MG63 (cell line): Measurements from ENCODE around the gene ABTB2. TPM values are rescaled to one million over a fixed set of nuclear protein-coding genes. Genes with fewer than 3 reads are reported as not detected.
"Not testable (repeated sequence)": the region's sequence is repeated elsewhere in the genome, so short reads cannot be mapped to it uniquely, and the experiment has no call there.

Experiments used
- DNase-seq: peaks from one replicate; pipeline ENCODE4 v3.0.0-alpha.2; 2020
- H3K27me3 ChIP-seq: fragments of 250-450 bp; sonication (Bioruptor Pico); 2 replicates; pipeline ENCODE4 v1.5.1; 2020; ENCODE audit warnings: mild to moderate bottlenecking, moderate library complexity
- H3K36me3 ChIP-seq: fragments of 250-450 bp; sonication (Bioruptor Pico); 2 replicates; pipeline ENCODE4 v1.5.1; 2020; ENCODE audit warnings: mild to moderate bottlenecking, moderate library complexity
- H3K4me3 ChIP-seq: fragments of 250-450 bp; sonication (Bioruptor Pico); 2 replicates; pipeline ENCODE4 v1.5.1; 2020; ENCODE audit warnings: mild to moderate bottlenecking, moderate library complexity
- H3K9me3 ChIP-seq: fragments of 250-450 bp; sonication (Bioruptor Pico); 2 replicates; pipeline ENCODE4 v1.5.1; 2020; ENCODE audit warnings: mild to moderate bottlenecking, moderate library complexity
- total RNA-seq: library from RNA; depleted of rRNA; stranded (reverse); fragments of >200 nt; shearing (Covaris generic); gene quantifications from 2 replicates; pipeline ENCODE4 v1.2.3, GENCODE V29; 2014; ENCODE audit warnings: low replicate concordance

ABTB2 gene
- total RNA-seq, 1 experiment from 2014 or later: 2.6 TPM

GRCh38 chr11:34252651-34253050 lies 105.2 kb downstream of the ABTB2 start:
- Histone ChIP-seq H3K9me3 (no peaks in the 10 kb centered on the region), H3K36me3 (no peaks in the 10 kb centered on the region)
- DNase-seq: no peak

DNA sequence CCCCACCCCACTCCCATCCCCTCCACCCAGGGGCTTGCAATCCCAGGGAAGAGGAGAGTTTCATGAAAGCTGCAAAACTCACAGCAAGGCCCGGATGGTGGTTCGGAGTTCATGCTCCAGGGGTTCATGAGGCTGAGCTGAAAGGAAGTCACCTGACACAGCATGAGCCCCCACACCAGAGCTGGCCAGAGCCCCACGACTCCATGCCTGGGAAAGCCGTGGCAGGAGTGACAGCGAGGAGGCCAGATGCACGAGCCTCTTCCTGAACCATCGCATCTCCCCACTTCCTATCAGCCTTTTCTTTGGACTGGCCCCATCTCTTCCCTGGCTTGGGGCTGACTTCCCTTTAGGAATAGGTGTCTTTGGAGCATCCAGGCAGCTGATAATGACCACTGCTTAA lies 105.8 kb downstream of the ABTB2 start:
- Histone ChIP-seq H3K27me3 (no peaks in the 10 kb centered on the region), H3K36me3 (no peaks in the 10 kb centered on the region), H3K9me3 (no peaks in the 10 kb centered on the region), H3K4me3 (no peak overlapping the region)
- DNase-seq: no peak

More at GRCh38 chr11:34252651-34253050, 105.2 kb downstream of the ABTB2 start:
- Histone ChIP-seq H3K4me3 (no peak overlapping the region), H3K27me3 (no peaks in the 10 kb centered on the region)

DNA sequence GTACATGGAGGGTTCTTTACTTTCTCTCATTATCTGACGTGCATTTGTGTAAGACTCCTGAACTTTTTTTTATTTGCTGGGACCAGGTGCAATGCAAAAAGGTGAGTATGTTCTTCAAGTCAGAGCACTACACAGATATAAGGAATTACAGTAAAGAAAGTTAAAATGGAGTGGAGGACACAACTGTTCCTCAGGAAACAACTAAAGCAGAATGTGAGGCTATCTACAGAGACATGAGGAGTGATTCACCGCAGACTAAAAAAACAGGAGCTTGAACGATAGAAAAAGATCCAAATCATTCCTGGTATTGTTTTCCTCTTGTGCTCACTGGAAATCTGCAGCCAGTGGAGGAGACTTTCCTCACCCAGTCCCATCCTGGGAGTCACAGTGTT lies 106.2 kb downstream of the ABTB2 start:
- DNase-seq: no peak
- Histone ChIP-seq H3K9me3 (no peaks in the 10 kb centered on the region), H3K27me3 (no peaks in the 10 kb centered on the region), H3K36me3 (no peaks in the 10 kb centered on the region), H3K4me3 (no peak overlapping the region)

- no peak overlapping the region for H3K4me3 ChIP-seq
- peak; percentile 84 for DNase-seq
- no peaks in the 10 kb centered on the region for H3K27me3 ChIP-seq
- H3K36me3 ChIP-seq: no peaks in the 10 kb centered on the region
- H3K9me3 ChIP-seq: no peaks in the 10 kb centered on the region
These were observed 106.8 kb downstream of the ABTB2 start for GRCh38 chr11:34250732-34251588.

GRCh38 chr11:34250211-34250610 lies 107.6 kb downstream of the ABTB2 start:
- DNase-seq: no peak
- Histone ChIP-seq H3K27me3 (no peaks in the 10 kb centered on the region), H3K36me3 (no peaks in the 10 kb centered on the region)

DNA sequence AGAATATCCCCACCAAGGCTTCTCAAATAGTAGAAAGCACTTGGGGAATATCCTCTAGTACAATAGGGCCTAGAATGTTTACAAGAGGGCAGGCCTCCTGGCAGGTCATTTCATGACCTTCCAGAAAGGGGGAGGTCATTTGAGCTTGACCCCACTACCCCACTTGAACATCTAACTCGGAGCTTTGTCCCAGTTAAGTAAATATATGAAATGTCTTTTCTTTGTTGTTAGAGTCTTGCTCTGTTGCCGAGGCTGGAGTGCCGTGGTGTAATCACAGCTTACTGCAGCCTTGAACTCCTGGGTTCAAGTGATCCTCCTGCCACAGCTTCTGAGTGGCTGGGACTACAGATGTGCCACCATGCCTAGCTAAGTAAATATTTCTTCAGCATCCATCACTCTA lies 108.4 kb downstream of the ABTB2 start:
- no peaks in the 10 kb centered on the region for H3K36me3 ChIP-seq
- no peak for DNase-seq

More at GRCh38 chr11:34250211-34250610, 107.6 kb downstream of the ABTB2 start:
- Histone ChIP-seq H3K9me3 (no peaks in the 10 kb centered on the region), H3K4me3 (no peak overlapping the region)

DNA sequence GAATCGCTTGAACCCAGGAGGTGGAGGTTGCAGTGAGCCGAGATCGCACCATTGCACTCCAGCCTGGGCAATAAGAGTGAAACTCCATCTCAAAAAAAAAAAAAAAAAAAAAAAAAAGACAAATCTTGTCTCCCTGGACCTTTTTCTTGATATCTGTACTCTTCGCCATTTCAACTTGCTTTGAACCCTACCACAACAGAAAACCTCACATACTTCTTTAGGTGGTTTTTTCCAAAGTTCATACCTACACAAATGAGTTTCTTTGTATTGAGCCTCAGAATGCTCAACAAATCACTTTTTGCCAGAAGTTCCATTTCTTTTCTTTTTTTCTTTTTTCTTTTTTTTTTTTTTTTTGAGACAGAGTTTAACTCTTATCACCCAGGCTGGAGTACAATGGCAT lies 111.3 kb downstream of the ABTB2 start:
- not testable (repeated sequence) for H3K9me3 ChIP-seq, DNase-seq, H3K36me3 ChIP-seq, H3K27me3 ChIP-seq, H3K4me3 ChIP-seq

More for the DNA sequence above, 108.4 kb downstream of the ABTB2 start:
- Histone ChIP-seq H3K27me3 (no peaks in the 10 kb centered on the region), H3K4me3 (no peak overlapping the region), H3K9me3 (no peaks in the 10 kb centered on the region)

DNA sequence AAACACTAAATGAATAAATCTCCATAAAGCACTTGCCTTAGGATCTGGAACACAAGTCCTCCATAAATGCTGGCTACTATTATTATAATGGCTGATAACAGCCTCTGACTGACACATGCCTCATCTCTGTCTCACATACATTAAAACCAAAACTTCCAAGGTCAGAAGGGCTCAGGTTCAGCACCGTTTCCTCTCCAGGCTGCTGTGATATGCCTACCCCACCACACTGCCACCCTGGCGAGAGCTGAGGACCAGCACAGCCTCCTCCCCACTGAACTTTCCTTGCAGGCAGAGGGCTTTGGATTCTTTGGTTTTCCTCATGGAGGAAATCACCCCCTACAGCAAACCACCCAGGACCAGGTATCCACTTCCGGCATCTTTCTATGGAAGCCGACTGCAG lies 112.8 kb downstream of the ABTB2 start:
- Histone ChIP-seq H3K27me3 (no peaks in the 10 kb centered on the region), H3K9me3 (no peaks in the 10 kb centered on the region; the same call in 1 of the 2 replicates), H3K4me3 (no peak overlapping the region), H3K36me3 (no peaks in the 10 kb centered on the region)
- DNase-seq: no peak

DNA sequence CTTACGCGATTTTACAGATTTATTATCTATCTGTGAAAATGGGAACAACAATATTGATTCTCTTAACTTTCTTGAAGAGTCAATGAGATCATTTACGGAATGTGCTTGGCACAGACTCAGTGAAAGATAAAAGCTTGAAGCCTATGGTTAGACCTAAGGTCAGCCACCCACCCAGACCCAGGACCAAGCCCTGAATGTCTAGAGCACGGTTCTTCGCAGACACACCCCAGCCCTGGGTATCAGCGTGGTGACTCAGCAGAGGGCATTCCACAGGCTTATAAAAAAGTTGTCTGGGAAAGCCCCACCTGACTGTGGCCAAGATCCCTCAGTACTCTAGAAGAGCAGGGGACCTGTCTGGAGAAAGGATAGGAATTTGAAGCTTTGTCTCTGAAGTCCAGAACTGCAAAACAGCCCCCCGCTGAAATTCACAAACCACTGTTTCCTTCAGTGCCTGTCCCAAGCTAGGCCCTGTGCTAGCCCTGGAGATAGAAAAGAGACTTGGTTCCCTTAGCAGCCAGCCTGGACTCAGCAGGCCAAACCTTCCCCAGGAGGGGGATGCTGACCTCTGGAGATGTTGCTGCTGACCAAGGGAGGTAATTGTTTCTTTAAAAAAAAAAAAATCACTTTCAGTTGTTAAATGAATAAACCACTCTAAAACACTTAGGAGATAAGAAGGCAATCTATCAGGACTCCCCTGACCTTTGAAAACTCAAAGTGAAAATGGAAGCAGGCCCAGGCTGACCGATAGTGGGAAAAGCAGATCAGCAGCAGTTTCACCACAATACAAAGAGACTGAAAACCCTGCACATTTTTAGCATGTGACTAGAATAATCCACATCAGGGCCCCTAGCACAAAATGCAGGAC lies 114.0 kb downstream of the ABTB2 start:
- H3K27me3 ChIP-seq: no peaks in the 10 kb centered on the region
- no peaks in the 10 kb centered on the region; the same call in 1 of the 2 replicates for H3K9me3 ChIP-seq
- H3K4me3 ChIP-seq: no peak overlapping the region
- H3K36me3 ChIP-seq: no peaks in the 10 kb centered on the region
- peak; percentile 81 for DNase-seq

DNA sequence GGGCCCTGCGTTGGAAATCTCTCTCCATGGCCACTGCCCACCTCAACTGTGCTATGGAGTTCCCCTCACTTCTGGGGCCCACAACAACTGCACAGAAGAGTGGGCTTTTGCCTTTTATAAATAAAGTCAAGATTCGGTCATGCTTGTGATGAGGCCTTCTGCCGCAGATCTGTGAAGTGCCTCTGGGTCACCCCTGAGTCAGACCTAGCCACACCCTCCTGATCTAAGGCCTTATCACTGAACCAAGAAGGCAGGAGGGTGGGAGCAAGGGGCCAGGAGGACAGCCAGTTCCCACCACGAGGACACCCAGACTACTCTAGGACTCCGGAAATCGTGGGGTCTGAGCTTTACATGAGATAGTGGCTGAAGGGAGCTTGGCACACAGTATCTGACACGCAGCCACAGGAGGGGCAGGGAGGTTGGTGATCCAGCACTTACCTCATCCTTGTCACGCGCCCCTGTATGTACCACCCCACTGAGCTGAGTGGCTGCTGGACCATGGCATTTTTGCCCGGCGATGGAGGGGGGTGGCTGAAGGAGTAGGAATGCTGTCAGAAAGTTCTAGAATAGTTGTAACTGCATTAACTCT lies 115.7 kb downstream of the ABTB2 start:
- H3K4me3 ChIP-seq: no peak overlapping the region
- no peaks in the 10 kb centered on the region for H3K36me3 ChIP-seq
- no peaks in the 10 kb centered on the region; the same call in 1 of the 2 replicates for H3K9me3 ChIP-seq
- H3K27me3 ChIP-seq: no peaks in the 10 kb centered on the region
- no peak for DNase-seq

GRCh38 chr11:34240150-34240494 lies 117.7 kb downstream of the ABTB2 start:
- Histone ChIP-seq H3K36me3 (no peaks in the 10 kb centered on the region), H3K4me3 (no peak overlapping the region), H3K27me3 (no peaks in the 10 kb centered on the region), H3K9me3 (no peaks in the 10 kb centered on the region; the same call in 1 of the 2 replicates)
- no peak for DNase-seq

- H3K27me3 ChIP-seq: no peaks in the 10 kb centered on the region
- no peaks in the 10 kb centered on the region; the same call in 1 of the 2 replicates for H3K9me3 ChIP-seq
- no peak overlapping the region for H3K4me3 ChIP-seq
- no peaks in the 10 kb centered on the region for H3K36me3 ChIP-seq
- no peak for DNase-seq
These were observed 118.2 kb downstream of the ABTB2 start for GRCh38 chr11:34239465-34240149.

GRCh38 chr11:34238966-34239365 lies 118.8 kb downstream of the ABTB2 start:
- Histone ChIP-seq H3K4me3 (no peak overlapping the region), H3K27me3 (no peaks in the 10 kb centered on the region), H3K36me3 (no peaks in the 10 kb centered on the region), H3K9me3 (no peaks in the 10 kb centered on the region; the same call in 1 of the 2 replicates)
- no peak for DNase-seq

DNA sequence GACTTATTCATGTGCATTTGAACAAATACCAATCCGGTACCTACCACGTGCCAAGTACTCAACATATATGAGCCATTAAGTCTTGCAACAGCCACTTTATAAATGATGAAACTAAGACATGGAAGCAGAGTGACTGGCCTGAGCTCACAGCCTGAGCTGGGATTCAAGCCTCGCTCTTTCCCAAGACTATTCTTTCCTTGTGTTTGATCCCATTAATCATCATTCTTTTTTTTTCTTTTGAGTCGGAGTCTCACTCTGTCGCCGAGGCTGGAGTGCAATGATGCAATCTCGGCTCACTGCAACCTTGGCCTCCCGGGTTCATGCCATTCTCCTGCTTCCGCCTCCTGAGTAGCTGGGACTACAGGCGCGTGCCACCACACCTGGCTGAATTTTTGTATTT lies 119.3 kb downstream of the ABTB2 start:
- no peak for DNase-seq
- Histone ChIP-seq H3K36me3 (no peaks in the 10 kb centered on the region), H3K27me3 (no peaks in the 10 kb centered on the region), H3K4me3 (no peak overlapping the region), H3K9me3 (no peaks in the 10 kb centered on the region; the same call in 1 of the 2 replicates)

DNA sequence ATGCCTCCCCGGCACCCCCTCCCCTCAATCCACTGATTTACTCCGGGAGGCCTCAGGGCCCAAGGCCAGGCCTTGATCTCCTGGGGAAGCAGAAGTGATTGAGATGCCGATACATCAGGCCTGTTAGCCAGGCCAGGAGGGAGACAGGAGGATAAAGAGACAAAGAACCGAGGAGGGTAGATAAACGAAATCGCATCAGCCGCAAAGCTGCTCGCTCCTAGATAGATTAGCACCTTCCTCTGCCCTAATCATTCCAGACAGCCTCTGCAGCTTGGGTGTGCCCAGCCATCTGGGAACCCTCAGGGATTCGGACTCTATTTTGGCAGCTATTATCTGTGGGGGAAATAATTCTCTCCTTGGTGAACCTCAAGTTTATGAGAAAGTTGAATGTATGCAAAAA lies 121.2 kb downstream of the ABTB2 start:
- H3K9me3 ChIP-seq: no peaks in the 10 kb centered on the region
- H3K4me3 ChIP-seq: no peak overlapping the region
- H3K36me3 ChIP-seq: no peaks in the 10 kb centered on the region
- no peaks in the 10 kb centered on the region for H3K27me3 ChIP-seq
- DNase-seq: no peak

DNA sequence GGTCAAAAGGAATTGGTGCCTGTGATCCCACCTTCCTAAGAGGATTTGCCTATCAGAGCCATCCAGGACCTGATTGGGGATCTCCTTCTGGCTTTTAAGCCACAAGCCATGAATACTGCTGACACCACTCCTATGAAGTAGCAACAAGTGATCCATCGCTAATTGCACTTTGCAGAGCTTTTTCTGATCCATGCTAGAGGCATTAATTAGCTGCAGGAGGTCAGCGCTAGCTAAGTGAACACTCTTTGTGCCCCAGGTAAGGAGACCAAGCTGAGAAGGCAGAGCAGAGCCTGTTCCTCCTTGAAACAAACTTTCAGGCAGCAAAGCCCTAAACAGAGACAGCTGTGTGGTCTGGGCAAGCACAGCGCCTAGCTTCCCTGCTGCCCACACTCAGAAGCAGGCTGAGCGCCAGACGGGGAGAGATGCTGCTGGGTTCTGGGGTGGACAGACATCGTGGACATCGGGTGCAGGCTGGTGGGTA lies 122.2 kb downstream of the ABTB2 start:
- Histone ChIP-seq H3K9me3 (no peaks in the 10 kb centered on the region), H3K4me3 (no peak overlapping the region), H3K36me3 (no peaks in the 10 kb centered on the region), H3K27me3 (no peaks in the 10 kb centered on the region)
- no peak for DNase-seq
